Measurements from ENCODE around the gene CHD6.

The CHD6 gene

GRCh38 chr20:41507436-41507835 is 110.7 kb downstream of the CHD6 start:
- DNase-seq (ENCODE audit: low spot score), result no peak

GRCh38 chr20:41506192-41506915 is 111.8 kb downstream of the CHD6 start:
- DNase-seq (ENCODE audit: low spot score), result no peak

DNA sequence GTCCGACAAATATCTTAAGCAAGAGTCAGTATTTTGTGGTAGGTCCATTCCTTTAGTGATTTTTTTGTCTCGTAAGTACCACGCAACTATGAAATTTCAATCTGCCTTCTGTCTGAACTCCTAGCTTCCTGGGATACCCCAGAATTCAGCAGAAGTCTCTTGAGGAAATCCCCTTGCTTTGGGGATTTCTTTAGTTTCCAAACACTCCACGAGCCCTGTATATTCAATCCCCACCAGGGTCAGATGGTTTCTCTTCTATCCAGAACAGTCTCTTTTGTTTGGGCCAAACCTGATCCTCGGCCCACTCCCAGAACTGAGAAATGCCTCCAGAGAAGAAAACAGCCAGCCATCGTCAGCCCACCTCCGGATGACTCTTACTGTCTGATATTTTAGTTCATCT is 113.0 kb downstream of the CHD6 start:
- no peak for DNase-seq (ENCODE audit: low spot score)

DNA sequence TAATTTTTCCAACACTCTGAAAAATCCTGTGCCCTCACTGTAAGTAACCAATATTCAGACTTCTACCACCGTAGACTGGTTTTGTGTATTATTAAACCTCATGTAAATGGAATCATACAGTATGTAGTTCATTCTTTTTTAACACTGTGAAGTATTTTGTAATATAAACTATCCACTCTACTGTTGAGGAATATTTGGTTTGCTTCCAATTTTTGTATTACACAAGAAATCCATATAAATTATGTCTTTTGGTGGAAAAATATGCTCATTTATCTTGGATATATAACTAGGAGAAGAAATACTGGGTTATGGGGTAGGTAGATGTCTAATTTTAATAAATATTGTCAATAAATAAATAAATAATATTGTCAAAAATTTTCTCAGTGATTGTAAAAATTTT is 116.8 kb downstream of the CHD6 start:
- DNase-seq (ENCODE audit: low spot score), result no peak

DNA sequence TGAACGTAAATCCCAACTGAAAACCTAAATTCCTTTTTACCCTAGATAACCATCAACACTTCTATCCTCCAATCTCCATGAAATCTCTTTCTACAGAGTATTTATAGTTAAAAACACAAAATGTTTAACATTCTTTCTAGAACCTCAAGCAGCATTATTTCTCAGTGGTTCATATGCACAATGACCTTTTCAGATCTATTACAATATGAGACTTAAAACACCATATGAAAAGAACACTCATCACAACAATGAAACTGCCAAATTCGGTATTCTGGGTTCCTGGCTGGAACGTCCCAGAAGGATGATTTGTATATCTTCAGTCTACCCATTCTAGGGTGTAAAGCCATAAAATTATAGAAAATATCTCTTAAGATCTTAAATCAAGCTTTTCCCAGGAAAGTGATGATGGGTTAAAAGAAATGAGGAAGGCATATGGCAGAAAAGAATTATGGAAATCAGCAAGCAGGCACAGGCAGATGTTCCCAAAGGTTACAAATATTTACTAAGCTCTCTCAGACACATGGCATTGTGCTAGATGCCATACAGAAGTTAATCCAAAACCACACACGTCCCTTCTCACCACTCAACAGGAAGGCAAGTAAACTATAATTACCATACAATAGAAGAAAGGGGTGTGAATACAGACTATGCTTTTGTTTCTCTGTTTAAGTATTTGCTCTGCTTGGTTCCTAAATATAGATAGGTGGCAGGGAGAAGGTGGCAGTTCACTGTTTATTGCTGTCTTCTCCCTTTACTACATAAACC is 118.0 kb downstream of the CHD6 start:
- peak; percentile 53 for DNase-seq (ENCODE audit: low spot score)

- peak; percentile 21 for DNase-seq (ENCODE audit: low spot score)
Observed at GRCh38 chr20:41499064-41499463, 119.1 kb downstream of the CHD6 start.

GRCh38 chr20:41497186-41497895 is 120.8 kb downstream of the CHD6 start:
- no peak for DNase-seq (ENCODE audit: low spot score)

DNA sequence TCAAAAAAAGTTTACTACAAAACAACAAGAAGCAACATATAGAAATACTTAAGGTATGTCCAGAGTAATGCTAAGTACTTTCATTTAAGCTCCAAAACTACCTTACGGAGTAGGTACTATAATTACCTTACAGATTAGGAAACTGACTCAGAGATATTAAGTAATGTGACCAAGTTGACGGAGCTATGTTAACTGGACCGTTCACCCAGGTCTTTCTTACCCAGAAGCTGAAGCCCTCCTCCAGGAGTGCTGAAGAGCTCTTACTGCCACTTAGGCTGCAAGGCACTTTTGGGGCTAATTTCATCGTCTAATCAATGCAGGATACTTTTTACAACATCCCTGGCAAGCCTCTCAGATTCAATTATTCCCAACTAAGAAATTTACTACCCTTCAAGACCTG is 123.7 kb downstream of the CHD6 start:
- no peak for DNase-seq (ENCODE audit: low spot score)

- peak; percentile 31 for DNase-seq (ENCODE audit: low spot score)
Observed at GRCh38 chr20:41483553-41483930, 134.6 kb downstream of the CHD6 start.

- peak; percentile 76 for DNase-seq (ENCODE audit: low spot score)
Observed at GRCh38 chr20:41482647-41483552, 135.3 kb downstream of the CHD6 start.

DNA sequence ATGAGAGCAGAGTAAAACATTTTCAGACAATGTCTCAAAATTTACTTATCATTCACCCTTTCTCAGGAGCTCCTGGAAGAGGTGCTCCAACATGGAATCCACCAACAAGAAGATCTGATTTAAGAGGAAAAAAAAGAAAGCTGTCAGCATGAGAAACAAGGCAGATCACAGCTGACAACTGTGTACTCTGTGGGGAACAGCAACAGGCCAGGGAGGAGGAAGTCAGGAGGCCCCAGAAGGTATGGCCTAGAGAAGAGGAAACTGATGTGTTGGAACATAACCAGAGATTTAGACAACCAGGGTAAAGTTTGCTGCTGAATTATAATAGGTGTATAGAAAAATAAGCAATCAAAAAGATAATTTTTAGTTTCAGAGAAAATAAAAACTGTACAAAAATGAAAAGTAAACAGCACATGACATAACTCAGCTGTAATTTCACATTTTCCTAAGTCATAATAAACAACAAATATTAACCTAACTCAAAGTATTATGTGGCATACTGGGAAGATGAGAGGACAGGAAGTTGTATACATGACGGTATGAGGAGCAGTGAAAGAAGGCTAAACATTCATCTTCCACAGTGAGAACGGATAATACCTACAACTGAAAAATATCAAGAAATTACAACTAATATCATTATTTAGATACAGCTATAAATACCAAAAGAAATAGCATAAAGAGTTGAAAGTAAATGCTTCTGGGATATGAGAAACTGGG is 138.0 kb downstream of the CHD6 start:
- no peak for DNase-seq (ENCODE audit: low spot score)

GRCh38 chr20:41479113-41479512 is 139.1 kb downstream of the CHD6 start:
- no peak for DNase-seq (ENCODE audit: low spot score)

DNA sequence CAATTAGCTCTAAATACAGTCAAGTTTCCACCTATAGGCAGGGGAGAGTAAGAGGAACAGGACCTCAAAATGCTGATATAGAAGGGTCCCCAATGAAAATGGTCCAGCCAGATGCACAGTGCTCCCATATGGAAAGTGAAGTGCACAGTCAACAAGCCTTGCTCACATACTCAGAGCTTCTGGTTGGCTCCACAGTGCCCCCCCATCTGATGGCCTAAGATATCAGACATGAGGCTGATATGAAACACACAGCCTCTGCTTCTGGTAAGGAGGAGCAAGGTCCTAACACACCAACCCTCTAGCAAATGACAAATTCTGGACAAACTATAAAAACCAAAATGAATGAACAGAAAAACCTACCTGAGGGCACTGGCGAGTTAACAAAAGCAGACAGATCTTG is 140.2 kb downstream of the CHD6 start:
- DNase-seq (ENCODE audit: low spot score), result no peak

- no peak for DNase-seq (ENCODE audit: low spot score)
Observed at GRCh38 chr20:41476446-41476845, 141.7 kb downstream of the CHD6 start.

DNA sequence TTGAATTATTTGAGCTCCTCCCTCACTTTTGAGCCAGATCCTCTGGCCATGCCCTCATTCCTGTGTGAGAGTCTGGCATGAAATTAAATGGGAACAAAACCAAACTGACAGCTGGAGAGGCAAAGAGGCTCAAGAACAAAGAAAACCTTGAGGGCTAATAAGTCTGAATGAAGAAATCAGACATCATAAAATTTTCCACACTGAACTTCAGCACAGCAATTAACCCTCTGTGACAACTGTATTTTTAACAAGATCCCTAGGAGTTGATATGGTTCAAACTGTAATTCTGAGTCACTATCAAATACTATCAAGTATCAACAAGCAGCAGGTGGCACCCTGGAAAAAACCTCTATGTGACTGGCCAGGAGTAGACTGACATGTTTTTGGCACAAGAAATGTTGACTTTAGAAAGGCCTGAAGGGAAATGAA is 142.2 kb downstream of the CHD6 start:
- DNase-seq (ENCODE audit: low spot score), result peak; percentile 75

- DNase-seq (ENCODE audit: low spot score), result no peak
Observed at GRCh38 chr20:41475503-41475902, 142.7 kb downstream of the CHD6 start.

DNA sequence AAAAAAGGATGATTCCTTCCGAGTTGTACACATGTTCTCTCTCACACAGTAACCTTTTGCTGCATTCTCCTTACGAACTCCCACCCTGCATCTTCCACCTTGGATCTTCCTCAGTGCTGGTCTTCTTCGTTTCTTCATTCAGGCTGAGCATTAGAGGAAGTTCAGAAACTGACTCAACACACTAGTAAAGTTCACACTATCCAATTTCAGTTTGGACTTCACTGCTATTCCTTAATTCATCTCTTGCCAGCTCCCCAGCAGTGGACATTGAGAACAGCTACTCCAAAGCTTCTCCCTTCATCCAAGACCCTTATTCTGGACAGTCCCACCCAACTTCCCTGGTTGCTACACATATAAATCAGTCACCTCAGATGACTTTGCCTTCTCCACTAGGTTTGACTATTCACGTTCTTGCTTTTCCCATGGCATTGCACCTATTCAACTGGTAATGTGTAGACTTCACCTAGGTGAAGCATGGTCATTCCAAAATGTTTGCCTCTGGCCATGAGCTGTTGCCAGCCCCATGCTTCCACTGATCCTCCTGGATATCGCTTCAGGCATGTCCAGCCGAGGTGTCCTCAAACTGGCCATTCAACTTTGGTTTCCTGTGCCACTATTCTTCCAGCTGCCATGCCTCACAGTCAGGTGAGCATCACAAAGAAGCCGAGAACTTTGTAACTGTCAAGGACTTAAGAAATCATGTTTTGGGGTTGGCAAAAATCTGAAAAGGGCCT is 147.6 kb downstream of the CHD6 start:
- no peak for DNase-seq (ENCODE audit: low spot score)

GRCh38 chr20:41469868-41470267 is 148.3 kb downstream of the CHD6 start:
- DNase-seq (ENCODE audit: low spot score), result no peak

DNA sequence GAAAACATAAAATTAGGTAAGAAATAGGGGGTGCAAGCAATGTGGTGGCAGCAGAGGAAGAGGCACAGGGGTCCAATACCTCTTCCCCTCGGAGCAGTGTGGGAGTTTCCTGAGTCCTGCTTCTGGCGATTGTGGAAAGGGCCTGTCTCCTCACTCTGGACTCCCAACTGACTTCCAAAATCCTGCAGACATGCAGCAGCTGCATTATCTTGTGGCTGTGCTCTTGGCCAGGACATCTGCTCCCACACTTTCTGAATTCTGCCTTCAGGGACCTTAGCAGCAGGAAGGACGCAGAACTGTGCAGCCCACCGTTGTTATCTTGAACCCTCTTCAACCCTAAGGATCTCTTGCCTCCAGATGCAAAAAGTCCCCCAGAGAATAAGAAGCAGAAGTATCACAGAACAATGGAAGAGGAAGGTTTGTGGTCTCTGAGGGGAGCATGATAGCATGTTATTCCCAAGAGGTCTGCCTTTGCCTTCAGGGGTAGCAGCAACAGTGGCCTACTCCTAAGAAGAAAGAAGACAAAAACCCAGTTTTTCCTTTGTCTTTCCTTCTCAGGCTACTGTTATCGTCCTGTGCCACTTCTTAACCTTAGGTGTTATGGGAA is 149.1 kb downstream of the CHD6 start:
- no peak for DNase-seq (ENCODE audit: low spot score)

- no peak for DNase-seq (ENCODE audit: low spot score)
Observed at GRCh38 chr20:41467690-41468089, 150.5 kb downstream of the CHD6 start.
